HG02973 (cell line): ENCODE measurements around the gene SLC27A4.

Experiments used
- ATAC-seq: cut with Tn5 transposase; IDR thresholded peaks from one replicate; pipeline ENCODE4 v1.9.1; 2021; ENCODE audit warnings: moderate library complexity; ENCODE audit not compliant: unreplicated experiment

The SLC27A4 gene

GRCh38 chr9:128339761-128340690 is at the start of gene SLC27A4:
TSS of gene SLC27A4 (plus strand) at chr9:128340527. CDS start at chr9:128343133, 2,606 bp downstream.
- peak; percentile 71 for ATAC-seq

- ATAC-seq: no peak
Measured at GRCh38 chr9:128292009-128292408, 48.3 kb upstream of the SLC27A4 start.

- ATAC-seq: no peak
Measured at GRCh38 chr9:128293091-128293490, 47.2 kb upstream of the SLC27A4 start.

- no peak for ATAC-seq
Measured at GRCh38 chr9:128294142-128294541, 46.2 kb upstream of the SLC27A4 start.

DNA sequence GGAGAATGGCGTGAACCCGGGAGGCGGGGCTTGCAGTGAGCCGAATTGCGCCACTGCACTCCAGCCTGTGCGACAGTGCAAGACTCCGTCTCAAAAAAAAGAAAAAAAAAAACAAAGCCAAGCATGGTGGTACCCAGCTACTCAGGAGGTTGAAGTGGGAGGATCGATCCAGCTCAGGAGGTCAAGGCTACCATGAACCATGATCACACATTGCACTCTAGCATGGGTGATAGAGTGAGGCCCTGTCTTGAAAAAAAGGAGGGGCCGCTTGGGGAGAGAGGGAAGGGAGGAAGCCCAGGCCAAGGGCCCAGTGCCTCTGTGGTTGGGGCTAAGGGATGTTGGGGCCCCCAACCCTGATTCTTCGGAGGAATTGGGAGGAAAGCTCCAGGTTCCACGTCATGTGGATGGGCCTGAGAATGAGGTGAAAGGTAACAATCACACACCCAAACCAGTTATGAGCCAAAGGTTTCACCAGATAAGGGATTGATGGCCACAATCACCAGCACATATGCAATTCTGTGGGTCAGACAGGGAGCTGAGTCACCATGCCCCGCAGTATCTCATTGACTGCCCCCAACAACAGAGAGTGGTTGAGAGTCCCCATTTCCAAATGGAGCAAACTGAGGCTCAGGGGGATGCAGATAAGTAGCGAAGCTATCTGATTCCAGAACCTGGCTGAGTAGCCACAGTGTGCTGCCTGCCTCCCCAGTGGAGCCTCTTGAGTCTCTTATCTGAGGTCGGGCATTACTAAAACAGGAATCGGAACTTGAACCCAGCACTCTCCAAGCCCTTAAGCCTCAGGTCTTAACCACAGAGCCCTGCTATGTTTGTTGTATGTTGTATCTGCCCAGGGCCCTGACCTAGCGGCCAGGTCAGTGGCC is 43.7 kb upstream of the SLC27A4 start:
- ATAC-seq: no peak

GRCh38 chr9:128297221-128297773 is 43.0 kb upstream of the SLC27A4 start:
- no peak for ATAC-seq

- ATAC-seq: no peak
Measured at GRCh38 chr9:128298535-128299482, 41.5 kb upstream of the SLC27A4 start.

GRCh38 chr9:128304136-128304970 is 36.0 kb upstream of the SLC27A4 start:
- ATAC-seq: no peak

GRCh38 chr9:128304971-128305288 is 35.4 kb upstream of the SLC27A4 start:
- ATAC-seq: no peak

- no peak for ATAC-seq
Measured at GRCh38 chr9:128309551-128309950, 30.8 kb upstream of the SLC27A4 start.

DNA sequence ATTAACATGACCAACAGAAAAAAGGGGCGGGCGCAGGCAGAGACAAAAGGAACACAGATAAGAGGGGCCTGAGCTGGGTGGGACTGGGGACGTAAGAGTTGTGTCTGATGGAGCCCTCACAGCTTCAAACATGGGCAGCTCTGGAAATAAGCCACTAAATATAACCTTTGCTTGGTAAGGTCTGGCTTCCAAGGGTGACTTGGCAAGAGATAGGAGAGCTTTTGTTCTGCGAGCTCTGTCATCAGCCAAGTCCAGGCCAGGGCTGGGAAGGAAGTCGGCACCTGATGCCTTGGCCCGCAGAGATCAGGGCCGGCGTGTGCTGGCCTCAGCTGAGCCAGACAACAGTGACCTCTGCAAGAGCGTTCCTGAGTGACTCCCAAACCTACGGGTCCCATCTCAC is 29.9 kb upstream of the SLC27A4 start:
- ATAC-seq: no peak

DNA sequence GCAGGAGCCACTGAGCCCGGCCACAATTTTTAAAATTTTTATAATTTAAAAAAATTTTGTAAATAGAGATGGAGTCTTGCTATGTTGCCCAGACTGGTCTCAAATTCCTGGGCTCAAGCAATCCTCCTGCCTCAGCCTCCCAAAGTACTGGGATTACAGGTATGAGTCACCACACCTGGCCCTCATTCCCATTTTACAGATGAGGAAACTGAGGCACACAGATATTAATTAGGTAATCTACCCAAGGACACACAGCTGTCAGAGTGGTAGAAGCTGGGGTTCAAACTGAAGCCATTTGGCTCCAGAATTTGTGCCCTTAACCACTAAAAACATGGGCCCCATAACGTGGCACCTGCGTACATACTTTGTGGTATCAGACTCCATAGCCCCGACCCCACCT is 25.6 kb upstream of the SLC27A4 start:
- ATAC-seq: no peak

- ATAC-seq: no peak
Measured at GRCh38 chr9:128316421-128316820, 23.9 kb upstream of the SLC27A4 start.

DNA sequence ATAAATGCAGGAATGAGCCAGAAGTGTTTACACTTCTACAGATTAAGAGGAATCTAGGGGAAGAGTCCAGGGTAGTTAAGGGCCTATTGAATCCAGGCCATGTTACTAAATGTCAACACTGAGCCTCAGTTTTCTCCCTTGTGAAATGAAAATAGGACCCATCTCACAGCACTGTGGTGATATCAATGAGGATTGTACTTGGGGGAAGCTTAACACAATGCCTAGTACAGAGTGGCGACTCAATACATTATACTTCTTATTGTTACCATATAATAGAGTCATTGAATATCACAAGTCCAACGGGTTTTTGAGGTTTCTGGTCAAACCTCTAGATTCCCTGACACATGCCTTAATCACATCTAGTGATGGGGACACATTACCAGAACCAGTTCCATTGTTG is 22.7 kb upstream of the SLC27A4 start:
- no peak for ATAC-seq

GRCh38 chr9:128321343-128321742 is 19.0 kb upstream of the SLC27A4 start:
- ATAC-seq: no peak

GRCh38 chr9:128321879-128322403 is 18.4 kb upstream of the SLC27A4 start:
- ATAC-seq: no peak

GRCh38 chr9:128322404-128323211 is 17.7 kb upstream of the SLC27A4 start, which contains the start of the genes COQ4 and TRUB2:
TSS of gene COQ4 (plus strand) at chr9:128322839. CDS start at chr9:128322859, 20 bp downstream.
TSS of gene TRUB2 (minus strand) at chr9:128322447. CDS start at chr9:128322408, 39 bp downstream.
- peak; percentile 68 for ATAC-seq

DNA sequence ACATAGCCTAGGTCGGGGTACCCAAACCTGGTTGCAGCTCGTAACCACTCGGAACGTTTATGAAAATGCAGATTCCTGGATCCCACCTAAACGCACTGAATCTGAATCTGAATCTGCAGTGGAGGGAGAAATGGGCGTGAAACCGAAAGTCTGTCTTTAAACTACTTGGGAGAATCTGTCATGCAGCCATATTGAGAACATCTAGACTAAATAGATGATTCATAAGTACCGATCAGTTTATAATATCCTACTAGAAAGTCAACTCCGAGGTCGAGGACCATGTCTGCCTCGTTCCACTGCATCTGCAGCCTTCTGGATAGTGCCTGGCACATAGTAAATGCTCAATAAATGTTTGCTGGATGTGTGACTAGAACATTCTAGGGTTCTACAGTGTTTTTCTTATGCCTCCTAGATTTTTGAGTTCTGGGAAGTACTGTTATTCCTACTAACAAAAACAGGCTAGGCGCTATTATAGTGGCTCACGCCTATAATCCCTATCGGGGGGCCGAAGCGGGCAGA is 17.1 kb upstream of the SLC27A4 start:
- ATAC-seq: no peak
